HG03097 (cell line): ENCODE data around the gene GRAPL.
"Not testable (repeated sequence)": the region's sequence is repeated elsewhere in the genome, so short reads cannot be mapped to it uniquely, and the experiment has no call there.

Experiments used
- ATAC-seq: cut with Tn5 transposase; IDR thresholded peaks from one replicate; pipeline ENCODE4 v1.9.1; 2021; ENCODE audit not compliant: unreplicated experiment, low FRiP score

GRAPL gene

GRCh38 chr17:19136138-19136537, 8.7 kb downstream of the GRAPL start:
- ATAC-seq, result not testable (repeated sequence)

DNA sequence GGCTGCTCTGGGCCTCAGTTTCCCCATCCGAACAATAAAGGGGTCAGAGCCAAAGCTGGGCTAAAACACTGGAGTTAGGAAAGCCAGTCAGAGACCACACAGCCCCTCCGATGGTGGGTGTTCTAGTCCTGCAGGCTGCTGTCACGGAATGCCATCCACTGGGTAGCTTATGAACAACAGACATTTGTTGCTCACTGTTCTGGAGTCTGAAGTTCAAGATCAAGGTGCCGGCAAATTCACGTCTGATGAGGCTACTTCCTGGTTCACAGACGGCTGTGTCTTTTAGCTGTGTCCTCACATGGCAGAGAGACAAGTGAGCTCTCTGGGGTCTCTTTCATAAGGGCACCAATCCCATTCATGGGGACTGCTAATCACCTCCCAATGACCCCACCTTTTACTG, 9.2 kb downstream of the GRAPL start:
- ATAC-seq, result not testable (repeated sequence)

DNA sequence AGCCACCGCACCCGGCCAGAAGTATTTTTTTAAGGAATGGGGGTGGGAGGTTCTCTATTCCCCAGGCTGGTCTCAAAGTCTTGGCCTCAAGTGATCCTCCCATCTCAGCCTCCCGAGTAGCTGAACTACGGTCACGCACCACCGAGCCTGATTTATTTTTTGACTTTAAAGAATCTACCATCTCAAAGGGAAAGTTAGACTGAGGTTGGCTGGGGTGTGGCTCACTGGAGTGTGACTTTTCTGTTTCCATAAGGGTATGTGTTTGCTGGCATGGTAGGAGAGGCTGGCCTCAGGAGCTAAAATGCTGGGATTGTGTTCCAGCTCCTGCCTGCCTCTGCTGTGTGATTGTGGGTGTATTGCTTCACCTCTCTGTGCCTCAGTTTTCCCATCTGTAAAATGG, 10.6 kb downstream of the GRAPL start:
- ATAC-seq, result not testable (repeated sequence)

- peak; percentile 38 for ATAC-seq
Observed at GRCh38 chr17:19141366-19142155, 14.2 kb downstream of the GRAPL start.

- ATAC-seq, result not testable (repeated sequence)
Observed at GRCh38 chr17:19142419-19142818, 15.0 kb downstream of the GRAPL start.

DNA sequence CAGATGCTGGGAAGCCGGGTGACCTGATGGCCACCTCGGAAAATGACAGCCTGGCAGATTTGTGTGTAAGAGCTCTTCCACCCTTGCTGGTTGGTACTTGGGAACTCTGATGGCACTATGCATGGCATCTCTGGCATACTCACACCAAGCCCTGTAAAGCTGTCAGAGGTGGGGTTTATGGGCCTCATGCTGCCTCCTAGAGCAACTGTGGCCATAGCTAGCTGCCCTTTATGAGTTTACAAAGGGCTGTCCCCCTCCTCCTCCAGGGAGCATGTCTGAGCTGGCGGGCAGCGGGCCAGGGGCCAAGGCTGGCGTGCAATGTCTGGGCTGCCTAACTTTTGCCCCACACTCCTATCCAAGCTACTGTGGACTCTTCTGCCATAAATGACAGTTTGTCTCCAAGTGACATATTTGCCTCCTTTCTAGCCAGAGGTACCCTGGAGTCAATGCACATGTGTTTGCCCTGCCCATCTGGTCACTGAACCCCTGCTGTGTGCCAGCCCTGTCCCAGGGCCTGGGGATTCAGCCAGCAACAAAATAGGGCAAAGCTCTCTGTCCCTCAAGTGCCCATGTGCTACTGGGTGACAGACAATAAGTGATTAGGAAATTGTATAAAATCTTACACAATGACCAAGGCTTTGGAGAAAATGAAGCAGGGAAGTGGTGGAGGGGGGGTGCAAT, 15.8 kb downstream of the GRAPL start:
- ATAC-seq, result not testable (repeated sequence)

- not testable (repeated sequence) for ATAC-seq
Observed at GRCh38 chr17:19144373-19144772, 17.0 kb downstream of the GRAPL start.

DNA sequence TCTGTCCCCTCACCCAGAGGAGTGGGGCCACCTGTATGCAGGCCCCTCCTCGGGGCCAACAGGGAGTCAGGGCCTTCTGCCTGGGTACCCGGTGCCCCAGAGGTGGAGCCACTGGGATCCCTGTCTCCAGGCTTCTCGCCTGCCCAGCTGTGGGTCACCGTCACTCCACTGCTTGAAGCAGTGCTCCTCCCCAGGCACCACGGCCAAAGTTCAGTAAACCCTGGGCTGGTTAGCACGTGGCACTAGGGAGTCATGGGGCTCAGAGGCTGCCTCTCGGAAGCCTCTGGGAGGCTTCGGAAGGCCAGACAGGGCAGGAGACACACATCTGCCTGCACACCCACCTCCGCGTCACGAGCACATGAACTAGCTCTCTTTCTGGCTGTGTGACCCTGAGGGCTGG, 18.1 kb downstream of the GRAPL start:
- ATAC-seq, result not testable (repeated sequence)

DNA sequence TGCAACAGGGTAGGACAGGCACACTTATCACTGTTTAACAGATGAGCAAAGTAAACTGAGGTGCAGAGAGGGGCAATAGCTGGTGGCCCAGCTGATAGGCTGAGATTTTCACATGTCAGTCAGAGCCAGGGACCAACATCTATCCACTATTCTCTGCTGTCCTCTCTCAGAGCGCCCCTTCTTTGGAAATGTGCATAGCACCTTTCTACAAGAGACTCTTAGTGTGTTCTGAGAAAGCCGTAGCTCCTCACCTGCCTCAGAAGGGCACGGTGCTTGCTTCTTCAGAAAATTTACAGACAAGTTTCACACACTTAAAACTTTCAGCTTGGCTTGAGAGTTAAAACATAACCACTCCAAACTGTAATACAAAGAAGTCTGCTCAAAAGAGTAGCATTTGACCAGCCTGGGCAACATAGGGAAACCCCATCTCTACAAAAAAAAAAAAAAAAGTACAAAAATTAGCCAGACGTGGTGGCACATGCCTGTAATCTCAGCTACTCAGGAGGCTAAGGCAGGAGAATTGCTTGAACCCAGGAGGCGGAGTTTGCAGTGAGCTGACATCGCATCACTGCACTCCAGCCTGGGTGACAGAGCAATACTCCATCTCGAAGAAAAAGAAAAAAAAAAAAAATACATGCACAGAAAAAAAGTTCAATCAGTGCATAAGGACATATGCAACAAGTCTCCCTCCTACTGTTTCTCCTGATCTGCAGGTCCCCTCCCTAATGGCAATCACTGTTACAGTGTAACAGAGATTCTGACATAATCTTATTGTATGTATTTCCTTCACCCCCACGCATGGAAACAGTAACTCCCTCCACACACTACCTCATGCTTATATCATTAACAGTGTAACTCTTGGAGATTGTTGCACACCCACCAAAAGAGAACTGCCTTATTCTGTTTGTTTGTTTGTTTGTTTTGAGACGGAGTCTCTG, 23.6 kb downstream of the GRAPL start:
- ATAC-seq, result not testable (repeated sequence)

- not testable (repeated sequence) for ATAC-seq
Observed at GRCh38 chr17:19157628-19158027, 30.2 kb downstream of the GRAPL start.

DNA sequence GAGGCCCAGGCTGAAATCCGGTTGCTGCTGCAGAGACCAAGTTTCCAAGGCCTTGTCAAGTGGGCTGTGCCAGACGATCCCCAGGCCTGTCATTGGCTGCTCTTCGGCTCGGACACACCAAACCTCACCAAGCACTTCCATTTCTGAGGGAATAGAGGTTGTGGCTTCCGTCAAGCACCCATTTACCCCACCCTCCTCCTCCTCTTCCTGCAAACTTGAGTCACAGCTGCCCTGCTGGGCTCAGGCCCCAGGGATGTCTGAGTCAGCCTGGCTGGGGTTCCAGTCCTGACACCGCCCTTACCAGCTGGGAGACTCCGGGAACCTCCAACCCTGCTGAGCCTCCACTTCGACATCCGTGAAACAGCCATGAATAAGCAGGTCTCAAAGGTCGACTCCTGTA, 31.1 kb downstream of the GRAPL start:
- ATAC-seq, result not testable (repeated sequence)

- not testable (repeated sequence) for ATAC-seq
Observed at GRCh38 chr17:19158938-19159337, 31.5 kb downstream of the GRAPL start.

GRCh38 chr17:19161308-19162107, 34.1 kb downstream of the GRAPL start:
- peak; percentile 63 for ATAC-seq

GRCh38 chr17:19162384-19163216, 35.2 kb downstream of the GRAPL start:
- ATAC-seq, result not testable (repeated sequence)

DNA sequence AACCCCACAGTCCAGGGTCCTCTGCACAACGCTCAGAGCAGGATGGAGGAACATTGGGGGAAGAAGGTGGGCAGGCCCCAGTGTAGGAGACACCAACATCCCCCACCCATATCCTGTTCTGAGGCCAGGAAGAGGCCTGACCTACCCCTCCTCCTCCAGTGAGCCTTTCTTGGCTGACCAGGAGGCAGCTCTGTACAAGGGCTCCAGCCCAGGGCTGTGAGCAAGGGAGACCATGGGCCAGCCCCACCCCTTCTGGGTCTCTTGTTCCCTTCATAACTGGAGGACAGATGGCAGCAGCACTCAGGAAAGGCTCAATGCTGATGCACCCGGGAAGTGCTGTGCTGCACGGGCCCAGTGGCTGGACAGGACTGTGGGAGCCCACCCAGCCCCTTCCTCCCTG, 47.0 kb downstream of the GRAPL start:
- ATAC-seq, result not testable (repeated sequence)

- not testable (repeated sequence) for ATAC-seq
Observed at GRCh38 chr17:19175410-19175809, 48.0 kb downstream of the GRAPL start.

GRCh38 chr17:19181040-19181875, 53.9 kb downstream of the GRAPL start:
- ATAC-seq, result peak; percentile 87
